NCI-H1930 (cell line): ENCODE data around the gene DLGAP5.

Experiments
- DNase-seq, 2 experiments: peaks; one replicate each; lab custom pipeline; 2025; lab: John Stamatoyannopoulos, UW

Gene DLGAP5

GRCh38 chr14:55109836-55110235, 81.5 kb downstream of the DLGAP5 start:
- DNase-seq = no peak

- no peak for DNase-seq
Observed at GRCh38 chr14:55107766-55108554, 83.4 kb downstream of the DLGAP5 start.

GRCh38 chr14:55105991-55106390, 85.4 kb downstream of the DLGAP5 start:
- no peak for DNase-seq

- DNase-seq = no peak
Observed at GRCh38 chr14:55103971-55104954, 87.1 kb downstream of the DLGAP5 start.

GRCh38 chr14:55103005-55103640, 88.3 kb downstream of the DLGAP5 start:
- DNase-seq = no peak

GRCh38 chr14:55102141-55102621, 89.2 kb downstream of the DLGAP5 start:
- DNase-seq = no peak

- DNase-seq = no peak
Observed at GRCh38 chr14:55101698-55102097, 89.7 kb downstream of the DLGAP5 start.

- no peak for DNase-seq
Observed at GRCh38 chr14:55099756-55100155, 91.6 kb downstream of the DLGAP5 start.

GRCh38 chr14:55098561-55098898, 92.9 kb downstream of the DLGAP5 start:
- DNase-seq = no peak
